HepG2 (cell line): ENCODE data around the gene PPP1R15A. TPM values are rescaled to one million over a fixed set of nuclear protein-coding genes. Genes with fewer than 3 reads are reported as not detected.

ENCODE experiments used
- ATAC-seq: fragments of 200-7000 bp; cut with Tn5 transposase; 3 replicates; pipeline ENCODE4 v1.9.1; 2020; ENCODE audit warnings: mild to moderate bottlenecking, moderate library complexity
- BruUV-seq: library from RNA; stranded (reverse); fragments of 400-500 nt; replicated peaks from 2 replicates; lab custom pipeline; 2021; lab: Mats Ljungman, UMichigan
- CTCF ChIA-PET: fragments of 300-600 bp; formaldehyde crosslinking; extraction: SDS; loops from one replicate; lab custom pipeline; 2021; ENCODE audit warnings: low total read pairs, inconsistent platforms, low intra/inter-chr PET ratio; lab: Yijun Ruan, JAX
- POLR2A ChIA-PET: fragments of 350-600 bp; sonication (Branson Sonifier 250); formaldehyde crosslinking; loops from one replicate; lab custom pipeline; 2020; ENCODE audit warnings: antibody characterized with exemption, inconsistent platforms; lab: Yijun Ruan, JAX
- DNase-seq: peaks from one replicate; pipeline ENCODE4 v3.0.0-alpha.2; 2015; ENCODE audit warnings: low spot score
- FAIRE-seq: peaks from 3 replicates; lab custom pipeline; 2011; peaks lifted over from hg19 to GRCh38; lab: Jason Lieb, UNC
- H2AFZ ChIP-seq: one replicate; pipeline ENCODE4 v1.6.1; 2011; ENCODE audit warnings: low read length, inconsistent platforms
- H3K27ac ChIP-seq: fragments of 300-600 bp; 3 replicates; pipeline ENCODE4 v1.8.0; 2011; ENCODE audit warnings: mixed run types, mild to moderate bottlenecking, mixed read lengths, low read length, inconsistent platforms; ENCODE audit not compliant: insufficient read depth; ENCODE audit errors: extremely low read length
- H3K27me3 ChIP-seq, 2 experiments: fragments of 200-600 bp in 1 of 2; 2 replicates in 1 of 2; 3 replicates in 1 of 2; pipeline versions ENCODE4 v1.6.0 to v1.8.0; 2011; ENCODE audit warnings: low read length in 2 of 2, mild to moderate bottlenecking in 2 of 2, moderate library complexity in 2 of 2, inconsistent platforms in 1 of 2; ENCODE audit not compliant: insufficient read depth in 2 of 2, control insufficient read depth in 1 of 2
- H3K36me3 ChIP-seq, 2 experiments: fragments of 200-600 bp in 1 of 2; replicated peaks in 1 of 2; 2 replicates in 1 of 2; 3 replicates in 1 of 2; pipeline versions ENCODE4 v1.5.1 to v1.8.0; 2011; ENCODE audit warnings: low read length in 2 of 2, inconsistent platforms in 1 of 2; ENCODE audit not compliant: insufficient read depth in 2 of 2, control insufficient read depth in 1 of 2
- H3K4me1 ChIP-seq: 2 replicates; pipeline ENCODE4 v1.5.1; 2012; ENCODE audit warnings: low read length, inconsistent platforms; ENCODE audit not compliant: insufficient read depth
- H3K4me2 ChIP-seq: 2 replicates; pipeline ENCODE4 v1.6.0; 2011; ENCODE audit warnings: low read depth, low read length, inconsistent platforms
- H3K4me3 ChIP-seq, 3 experiments: fragments of 200-600 bp in 1 of 3; sonication (generic), shearing (Covaris generic) in 1 of 3; replicated peaks in 1 of 3; 2 replicates each; pipeline ENCODE4 v1.5.1; 2011 to 2016; ENCODE audit warnings: low read length in 3 of 3, inconsistent platforms in 2 of 3, low read depth in 2 of 3, mild to moderate bottlenecking in 2 of 3, control low read depth in 1 of 3, mixed read lengths in 1 of 3; ENCODE audit not compliant: insufficient read depth in 1 of 3
- H3K79me2 ChIP-seq: one replicate; pipeline ENCODE4 v1.6.1; 2011; ENCODE audit warnings: low read length, inconsistent platforms; ENCODE audit not compliant: insufficient read depth
- H3K9ac ChIP-seq: 2 replicates; pipeline ENCODE4 v1.6.0; 2011; ENCODE audit warnings: mild to moderate bottlenecking, low read depth, low read length, inconsistent platforms; ENCODE audit not compliant: insufficient read depth
- H3K9me3 ChIP-seq: 2 replicates; pipeline ENCODE4 v1.5.1; 2012; ENCODE audit warnings: mild to moderate bottlenecking, low read length
- H4K20me1 ChIP-seq: 2 replicates; pipeline ENCODE4 v1.6.0; 2011; ENCODE audit warnings: inconsistent platforms, mild to moderate bottlenecking, low read length, moderate library complexity; ENCODE audit not compliant: insufficient read depth
- CBX2 ChIP-seq, 2 experiments: fragments of 200-600 bp in 1 of 2; sonication (generic); formaldehyde crosslinking in 1 of 2; IDR thresholded peaks; 2 replicates each; pipeline versions ENCODE4 v1.7.0 to v1.8.1; 2018 to 2022; ENCODE audit warnings: low read depth in 2 of 2, low read length in 1 of 2, mild to moderate bottlenecking in 1 of 2, missing genetic modification reagents in 1 of 2
- PCBP2 ChIP-seq: fragments of 200-400 bp; formaldehyde crosslinking; optimal IDR thresholded peaks from 2 replicates; pipeline ENCODE3; 2018; ENCODE audit warnings: low read length, low read depth; ENCODE audit not compliant: poor library complexity, severe bottlenecking
- TOE1 ChIP-seq: sonication (generic); formaldehyde crosslinking; IDR thresholded peaks from 2 replicates; pipeline ENCODE4 v1.4.0; 2020; ENCODE audit warnings: mild to moderate bottlenecking, missing genetic modification reagents
- ZKSCAN5 ChIP-seq: sonication (generic); formaldehyde crosslinking; IDR thresholded peaks from 2 replicates; pipeline ENCODE4 v1.5.1; 2020; ENCODE audit warnings: mild to moderate bottlenecking, missing genetic modification reagents
- ZNF331 ChIP-seq: sonication (generic); formaldehyde crosslinking; IDR thresholded peaks from 2 replicates; pipeline ENCODE4 v1.4.0; 2020; ENCODE audit warnings: missing genetic modification reagents
- ZNF501 ChIP-seq: sonication (generic); formaldehyde crosslinking; IDR thresholded peaks from 2 replicates; pipeline ENCODE4 v1.5.1; 2020; ENCODE audit warnings: mild to moderate bottlenecking, moderate library complexity, missing genetic modification reagents
- ZNF550 ChIP-seq: sonication (generic); formaldehyde crosslinking; IDR thresholded peaks from 2 replicates; pipeline ENCODE4 v1.4.0; 2020; ENCODE audit warnings: mild to moderate bottlenecking, missing genetic modification reagents, borderline replicate concordance
- ZNF563 ChIP-seq: sonication (generic); formaldehyde crosslinking; IDR thresholded peaks from 2 replicates; pipeline ENCODE4 v1.8.0; 2022; ENCODE audit warnings: mild to moderate bottlenecking, moderate library complexity, missing genetic modification reagents
- WGBS: methylation state at CpG from one replicate; pipeline ENCODE4 v1.1.6; 2017; ENCODE audit warnings: low lambda C conversion rate; 5-methylcytosine and 5-hydroxymethylcytosine counted together
- in situ Hi-C: cut with HindIII; loops from 2 replicates; pipeline ENCODE4 v1.10.0; 2017; ENCODE audit warnings: low pct_unique_long_range_greater_than_20kb; ENCODE audit not compliant: extremely low pct_ligation_motif_present
- intact Hi-C: fragments of 100-400 bp; cut with micrococcal nuclease; formaldehyde crosslinking; loops from one replicate; pipeline ENCODE4 v1.10.0; 2022; ENCODE audit not compliant: unreplicated experiment
- polyA plus RNA-seq, 8 experiments: library from polyadenylated mRNA; depleted of rRNA in 3 of 8; stranded (reverse) in 7 of 8; unstranded in 1 of 8; fragments of >200 nt; fragmentation: Illumina TruSeq in 4 of 8; extraction: Trizol in 4 of 8; gene quantifications; 2 replicates each; pipeline versions ENCODE4 v1.2.1 to v1.2.3, GENCODE V29; 2011 to 2016; ENCODE audit warnings: low read depth in 4 of 8, missing spikeins in 1 of 8, mixed read lengths in 1 of 8; ENCODE audit not compliant: insufficient read depth in 1 of 8
- total RNA-seq, 5 experiments: library from RNA; depleted of rRNA; stranded (reverse); fragments of >200 nt; fragmentation: Illumina TruSeq; extraction: Trizol; gene quantifications; 2 replicates each; pipeline ENCODE4 v1.2.3, GENCODE V29; 2016; ENCODE audit warnings: low read depth in 1 of 5
- TF ChIP-seq, protein P1 (sequence below): IDR thresholded peaks from 2 replicates; pipeline ENCODE4 v1.6.1; 2012; ENCODE audit warnings: inconsistent platforms
- TF ChIP-seq, protein P2 (sequence below): sonication (generic); formaldehyde crosslinking; IDR thresholded peaks from 2 replicates; pipeline ENCODE4 v1.8.0; 2022; ENCODE audit warnings: mild to moderate bottlenecking, missing genetic modification reagents, moderate library complexity
- TF ChIP-seq, protein P3 (sequence below), 2 experiments: sonication (generic) in 1 of 2; formaldehyde crosslinking in 1 of 2; IDR thresholded peaks; 2 replicates each; pipeline versions ENCODE4 v1.4.0 to v1.6.1; 2018 to 2020; ENCODE audit warnings: missing genetic modification reagents in 2 of 2, borderline replicate concordance in 1 of 2, low read depth in 1 of 2, mild to moderate bottlenecking in 1 of 2, missing biosample characterization in 1 of 2

The PPP1R15A gene
- total and polyA plus RNA-seq, 2 of the 13 experiments (the other 11 are each of a cell fraction or from before 2014, with no cell fraction given), result 15.6 to 18.5 TPM

DNA sequence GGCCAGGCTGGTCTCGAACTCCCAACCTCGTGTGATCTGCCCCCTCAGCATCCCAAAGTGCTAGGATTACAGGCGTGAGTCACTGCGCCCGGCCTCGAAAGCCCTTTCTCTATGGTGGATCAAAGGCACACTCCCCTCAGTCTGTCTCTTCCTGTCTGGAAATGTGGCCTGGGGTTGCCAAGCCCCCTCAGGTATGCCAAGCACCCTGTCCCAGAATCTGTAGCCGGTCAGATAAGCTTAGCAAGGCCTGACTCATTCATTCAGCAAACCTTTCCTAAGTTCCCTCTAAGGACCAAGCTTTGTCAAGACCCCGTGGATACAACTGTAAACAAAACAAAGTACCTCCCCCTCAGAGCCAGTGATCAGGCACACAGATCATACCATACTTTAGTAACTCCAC, 42.0 kb downstream of the PPP1R15A start:
- FAIRE-seq (no peak), DNase-seq (no peak), ATAC-seq (no peak)
- in situ Hi-C loops (no loop called here), intact Hi-C loops (no loop called here)
- TF ChIP-seq TOE1 (CRISPR knock-in tag) (no peak), CBX2 (IDR thresholded peaks at IDR 0.05; ENCODE audit: low read depth, low read length) (no peak), CBX2 (CRISPR knock-in tag; IDR thresholded peaks at IDR 0.05; ENCODE audit: low read depth) (no peak), ZNF550 (CRISPR knock-in tag) (no peak)
- no peaks in the 10 kb centered on the region for H4K20me1 ChIP-seq
- ChIA-PET CTCF (no interaction called here), POLR2A (no interaction called here)
- no peak overlapping the region for H3K4me3 ChIP-seq
- no peak overlapping the region for H2AFZ ChIP-seq
- BruUV-seq, result no TSS peak
- no peak overlapping the region for H3K4me2 ChIP-seq
- H3K9ac ChIP-seq, result no peak overlapping the region
- H3K9me3 ChIP-seq, result no peaks in the 10 kb centered on the region
- H3K36me3 ChIP-seq, result peaks cover 19 to 65% of the 10 kb centered on the region in 2 experiments
- no peaks in the 10 kb centered on the region for H3K4me1 ChIP-seq
- no peaks in the 10 kb centered on the region for H3K79me2 ChIP-seq
- no peak overlapping the region for H3K27ac ChIP-seq
- no peaks in the 10 kb centered on the region for H3K27me3 ChIP-seq
- 97% methylated on average over 8 of the region's 8 CpGs for WGBS

DNA sequence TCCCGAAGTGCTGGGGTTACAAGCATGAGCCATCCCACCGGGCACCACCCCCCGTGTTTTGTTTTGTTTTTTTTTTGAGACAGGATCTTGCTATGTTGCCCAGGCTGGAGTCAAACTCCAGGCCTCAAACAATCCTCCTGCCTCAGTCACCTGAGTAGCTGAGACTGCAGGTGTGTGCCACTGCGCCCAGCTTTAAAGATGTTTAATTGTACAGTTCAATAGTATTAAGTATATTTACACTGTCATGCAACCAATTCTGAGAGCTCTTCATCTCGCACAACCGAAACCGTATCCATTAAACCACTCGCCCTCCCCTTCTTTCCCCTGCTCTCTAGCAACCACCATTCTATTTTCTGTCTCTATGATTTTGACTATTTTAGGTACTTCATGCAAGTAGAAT, 43.5 kb downstream of the PPP1R15A start:
- no peaks in the 10 kb centered on the region for H3K79me2 ChIP-seq
- H3K27me3 ChIP-seq, result no peaks in the 10 kb centered on the region
- H3K27ac ChIP-seq, result no peak overlapping the region
- no peak overlapping the region for H3K9ac ChIP-seq
- 96% methylated on average over 8 of the region's 8 CpGs for whole genome bisulfite sequencing
- no peaks in the 10 kb centered on the region for H4K20me1 ChIP-seq
- in situ Hi-C loops (no loop called here), intact Hi-C loops (no loop called here)
- DNase-seq (no peak), FAIRE-seq (no peak), ATAC-seq (no peak)
- H3K4me1 ChIP-seq, result no peaks in the 10 kb centered on the region
- peaks cover 18 to 56% of the 10 kb centered on the region in 2 experiments for H3K36me3 ChIP-seq
- no peak overlapping the region for H3K4me3 ChIP-seq
- no peak overlapping the region for H2AFZ ChIP-seq
- ChIA-PET CTCF (no interaction called here), POLR2A (interaction anchor here (1.2 to 1.5 kb wide), 3 partner anchors 16 to 51 kb away, joined by 3 to 5 read pairs (median 3); partner anchors contain the start of gene NUCB1)
- no peaks in the 10 kb centered on the region for H3K9me3 ChIP-seq
- no peak overlapping the region for H3K4me2 ChIP-seq
- BruUV-seq, result no TSS peak
- TF ChIP-seq ZNF331 (CRISPR knock-in tag), result no peak
- TF ChIP-seq CBX2 (IDR thresholded peaks at IDR 0.05; ENCODE audit: low read depth, low read length), result no peak
- no peak for TF ChIP-seq CBX2 (CRISPR knock-in tag; IDR thresholded peaks at IDR 0.05; ENCODE audit: low read depth)
- TF ChIP-seq, protein P1, sequence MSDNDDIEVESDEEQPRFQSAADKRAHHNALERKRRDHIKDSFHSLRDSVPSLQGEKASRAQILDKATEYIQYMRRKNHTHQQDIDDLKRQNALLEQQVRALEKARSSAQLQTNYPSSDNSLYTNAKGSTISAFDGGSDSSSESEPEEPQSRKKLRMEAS, result no peak
- no peak for TF ChIP-seq PCBP2
- TF ChIP-seq, protein P2, sequence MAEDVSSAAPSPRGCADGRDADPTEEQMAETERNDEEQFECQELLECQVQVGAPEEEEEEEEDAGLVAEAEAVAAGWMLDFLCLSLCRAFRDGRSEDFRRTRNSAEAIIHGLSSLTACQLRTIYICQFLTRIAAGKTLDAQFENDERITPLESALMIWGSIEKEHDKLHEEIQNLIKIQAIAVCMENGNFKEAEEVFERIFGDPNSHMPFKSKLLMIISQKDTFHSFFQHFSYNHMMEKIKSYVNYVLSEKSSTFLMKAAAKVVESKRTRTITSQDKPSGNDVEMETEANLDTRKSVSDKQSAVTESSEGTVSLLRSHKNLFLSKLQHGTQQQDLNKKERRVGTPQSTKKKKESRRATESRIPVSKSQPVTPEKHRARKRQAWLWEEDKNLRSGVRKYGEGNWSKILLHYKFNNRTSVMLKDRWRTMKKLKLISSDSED (CRISPR knock-in tag), result no peak
- TF ChIP-seq, protein P3, sequence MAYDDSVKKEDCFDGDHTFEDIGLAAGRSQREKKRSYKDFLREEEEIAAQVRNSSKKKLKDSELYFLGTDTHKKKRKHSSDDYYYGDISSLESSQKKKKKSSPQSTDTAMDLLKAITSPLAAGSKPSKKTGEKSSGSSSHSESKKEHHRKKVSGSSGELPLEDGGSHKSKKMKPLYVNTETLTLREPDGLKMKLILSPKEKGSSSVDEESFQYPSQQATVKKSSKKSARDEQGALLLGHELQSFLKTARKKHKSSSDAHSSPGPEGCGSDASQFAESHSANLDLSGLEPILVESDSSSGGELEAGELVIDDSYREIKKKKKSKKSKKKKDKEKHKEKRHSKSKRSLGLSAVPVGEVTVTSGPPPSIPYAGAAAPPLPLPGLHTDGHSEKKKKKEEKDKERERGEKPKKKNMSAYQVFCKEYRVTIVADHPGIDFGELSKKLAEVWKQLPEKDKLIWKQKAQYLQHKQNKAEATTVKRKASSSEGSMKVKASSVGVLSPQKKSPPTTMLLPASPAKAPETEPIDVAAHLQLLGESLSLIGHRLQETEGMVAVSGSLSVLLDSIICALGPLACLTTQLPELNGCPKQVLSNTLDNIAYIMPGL (CRISPR knock-in tag; IDR thresholded peaks at IDR 0.05; ENCODE audit: borderline replicate concordance in 1 of 2, low read depth in 1 of 2), result no peak
- no peak for TF ChIP-seq ZNF563
- no peak for TF ChIP-seq ZNF501 (CRISPR knock-in tag)
- TF ChIP-seq ZKSCAN5 (CRISPR knock-in tag), result no peak
